NCI-H1694 treated with DMSO at 0.1 percent for 48 hours (cell line): ENCODE data around the gene THADA.

Source experiments
- DNase-seq: peaks from one replicate; lab custom pipeline; 2025; lab: John Stamatoyannopoulos, UW

Gene THADA

GRCh38 chr2:43355399-43355798 lies 240.4 kb downstream of the THADA start:
- no peak for DNase-seq

DNA sequence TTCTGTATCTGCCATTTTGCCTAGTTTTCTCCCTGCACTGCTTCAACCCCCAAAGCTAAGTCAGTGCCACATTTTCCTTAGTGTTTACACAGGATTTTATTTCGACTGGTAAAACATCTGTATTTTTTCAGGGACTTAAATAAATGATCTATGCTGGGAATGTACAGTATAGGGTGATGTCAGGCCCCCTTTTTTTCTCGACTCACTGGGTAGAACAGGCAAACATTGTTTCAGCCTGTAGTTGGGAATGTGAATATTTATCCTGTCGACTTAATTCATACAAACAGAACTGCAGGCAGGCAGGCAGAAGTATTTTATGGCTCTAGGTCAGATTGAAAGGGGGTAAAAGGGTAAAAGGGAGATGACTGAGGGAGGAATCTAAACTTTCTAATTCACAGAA lies 245.9 kb downstream of the THADA start:
- no peak for DNase-seq

DNA sequence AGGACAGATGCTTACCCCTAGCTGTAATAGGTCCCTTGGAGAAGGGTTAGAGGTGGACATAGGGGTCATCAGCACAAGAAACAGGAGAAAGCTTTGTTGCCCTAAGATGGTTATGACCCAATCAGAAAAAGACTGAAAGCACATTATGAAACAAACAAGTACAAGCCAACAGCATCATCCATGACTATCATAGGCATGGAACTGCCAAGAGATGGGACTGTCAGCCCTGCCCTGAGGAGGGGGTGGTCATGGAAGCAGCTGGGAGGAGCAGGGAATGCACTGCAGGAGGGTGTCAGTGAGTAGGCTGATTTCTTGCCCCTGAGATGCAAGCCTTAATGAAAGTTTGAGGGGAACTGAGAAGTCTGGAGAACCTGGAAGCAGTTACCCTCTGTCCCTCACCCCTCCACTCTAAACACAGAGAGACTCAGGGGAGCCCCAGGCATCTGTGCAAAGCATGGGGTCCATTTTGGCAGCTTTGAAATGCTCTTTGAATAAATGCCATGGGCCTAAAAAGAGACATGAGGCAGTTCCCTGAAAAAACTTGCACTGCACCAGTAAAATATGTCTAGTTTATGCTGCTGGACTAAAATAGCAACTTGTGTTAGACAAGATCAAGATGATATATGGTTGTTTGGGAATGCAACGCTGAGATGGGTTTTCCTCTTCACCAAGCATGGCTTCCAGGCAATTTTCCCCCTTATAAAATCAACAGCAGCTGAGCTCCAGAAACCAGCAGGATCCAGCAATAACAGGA lies 246.8 kb downstream of the THADA start:
- peak; percentile 30 for DNase-seq

DNA sequence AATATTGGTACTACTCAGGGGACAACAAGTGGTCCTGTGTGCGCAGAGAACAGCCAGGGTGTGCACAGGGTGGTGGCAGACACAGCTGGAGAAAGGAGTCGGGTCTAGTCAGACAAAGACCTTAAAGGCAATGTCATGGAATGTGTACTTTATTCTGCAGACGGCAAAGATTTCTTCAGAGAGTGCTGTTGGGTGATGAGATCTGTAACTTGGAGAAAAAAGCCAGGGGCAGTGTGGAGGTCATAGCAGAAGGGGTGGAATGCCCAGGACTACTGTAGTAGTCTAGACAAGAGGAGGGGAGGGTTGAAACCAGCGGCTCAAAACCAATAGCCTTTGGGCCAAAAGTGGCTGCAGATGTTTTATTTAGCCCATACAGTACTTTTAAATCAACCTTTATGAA lies 248.1 kb downstream of the THADA start:
- DNase-seq: no peak

GRCh38 chr2:43346602-43347567 lies 249.0 kb downstream of the THADA start:
- DNase-seq: no peak

DNA sequence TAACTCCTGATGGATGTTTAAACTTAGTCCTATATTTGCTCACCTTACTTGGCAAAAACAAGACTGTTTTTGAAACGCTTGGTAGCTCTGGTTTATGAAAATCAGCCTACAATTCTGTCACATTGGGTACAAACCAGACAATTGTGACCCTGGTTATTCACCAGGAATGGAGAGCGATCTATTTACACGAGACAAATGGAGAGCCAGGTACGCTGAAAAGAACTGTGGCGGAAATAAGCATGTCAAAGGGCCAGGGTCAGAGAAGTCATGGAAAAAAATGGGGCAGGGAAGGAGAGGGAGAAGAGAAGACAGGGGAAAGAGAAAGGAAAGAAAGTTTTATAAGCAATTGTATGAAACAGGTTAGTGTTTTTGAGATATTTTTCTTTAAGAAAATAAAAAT lies 250.0 kb downstream of the THADA start:
- no peak for DNase-seq

DNA sequence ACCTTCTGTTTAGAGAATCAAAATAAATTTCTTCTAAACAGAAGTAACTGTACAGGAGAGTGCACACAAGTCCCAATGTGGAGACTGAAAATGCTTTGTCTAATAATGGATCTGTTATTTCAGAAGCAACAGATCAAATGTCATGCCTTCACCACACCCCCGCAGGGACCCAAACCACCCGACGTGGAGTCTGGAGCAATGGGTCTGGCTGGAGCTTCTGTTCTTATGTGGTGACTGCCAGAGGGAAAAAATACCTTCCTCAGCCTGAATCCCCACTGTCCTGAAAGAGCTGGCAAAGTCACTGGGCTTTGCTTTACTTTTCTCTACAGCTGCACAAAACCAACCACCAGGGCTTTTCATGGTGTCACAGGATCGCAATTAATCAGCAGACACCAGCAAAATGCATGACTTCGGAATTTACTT lies 250.4 kb downstream of the THADA start:
- no peak for DNase-seq

- DNase-seq: no peak
These were observed 250.9 kb downstream of the THADA start for GRCh38 chr2:43344868-43345373.

- no peak for DNase-seq
These were observed 252.1 kb downstream of the THADA start for GRCh38 chr2:43343573-43344304.

DNA sequence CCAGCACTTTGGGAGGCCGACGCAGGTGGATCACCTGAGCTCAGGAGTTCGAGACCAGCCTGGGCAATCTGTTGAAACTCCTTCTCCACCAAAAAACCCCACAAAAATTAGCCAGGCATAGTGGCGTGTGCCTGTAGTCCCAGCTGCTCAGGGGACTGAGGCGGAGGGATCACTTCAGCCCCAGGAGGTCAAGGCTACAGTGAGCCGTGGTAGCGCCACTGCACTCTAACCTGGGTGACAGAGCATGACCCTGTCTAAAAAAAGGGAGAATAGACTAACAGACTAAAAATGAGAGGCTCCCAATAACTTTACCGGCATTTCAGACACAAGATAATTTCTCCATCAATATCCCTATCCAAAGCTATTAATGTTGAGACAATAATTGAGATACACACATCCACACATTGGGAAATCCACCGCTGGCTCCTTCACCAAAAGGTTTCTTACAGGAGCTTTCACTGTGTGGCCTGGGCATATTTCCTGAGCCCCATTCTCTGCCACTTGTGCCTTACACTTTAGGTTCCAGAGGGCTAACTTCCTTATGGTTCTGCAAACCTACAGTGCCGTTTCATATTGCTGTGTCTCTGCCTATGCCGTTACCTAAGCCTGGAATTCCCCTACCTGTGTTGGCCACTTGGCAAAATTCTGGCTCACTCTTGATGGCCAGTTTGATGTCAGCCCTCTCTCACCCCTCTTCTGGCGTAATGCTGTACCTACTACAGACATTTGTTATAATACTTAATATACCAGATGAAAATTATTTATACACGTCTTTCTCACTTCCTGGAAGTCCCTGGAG lies 253.7 kb downstream of the THADA start:
- DNase-seq: no peak

GRCh38 chr2:43340945-43341356 lies 254.9 kb downstream of the THADA start:
- no peak for DNase-seq

DNA sequence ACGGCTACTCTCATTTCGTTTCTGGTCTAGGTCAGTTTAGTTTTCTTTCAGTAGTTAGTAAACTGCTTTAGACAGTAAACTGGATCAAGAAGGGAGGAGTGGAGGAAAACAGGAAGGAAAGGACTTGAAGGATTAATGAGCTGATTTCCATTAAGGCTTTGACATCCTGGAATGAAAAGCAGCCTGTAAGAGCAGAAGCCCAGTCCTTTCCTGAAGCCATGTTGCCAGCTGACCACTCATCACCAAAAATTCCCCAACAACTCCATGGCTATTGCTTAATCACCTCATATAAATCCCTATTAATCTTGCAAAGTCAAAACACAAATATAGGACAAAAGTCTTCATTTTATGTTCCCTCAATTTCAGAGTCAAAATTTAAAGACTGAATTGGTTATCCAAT lies 255.8 kb downstream of the THADA start:
- DNase-seq: no peak

- no peak for DNase-seq
These were observed 262.1 kb downstream of the THADA start for GRCh38 chr2:43333656-43334144.

GRCh38 chr2:43333101-43333655 lies 262.7 kb downstream of the THADA start:
- no peak for DNase-seq

- no peak for DNase-seq
These were observed 263.2 kb downstream of the THADA start for GRCh38 chr2:43332653-43333052.

- no peak for DNase-seq
These were observed 264.4 kb downstream of the THADA start for GRCh38 chr2:43331422-43331821.

GRCh38 chr2:43329637-43330036 lies 266.2 kb downstream of the THADA start:
- no peak for DNase-seq

DNA sequence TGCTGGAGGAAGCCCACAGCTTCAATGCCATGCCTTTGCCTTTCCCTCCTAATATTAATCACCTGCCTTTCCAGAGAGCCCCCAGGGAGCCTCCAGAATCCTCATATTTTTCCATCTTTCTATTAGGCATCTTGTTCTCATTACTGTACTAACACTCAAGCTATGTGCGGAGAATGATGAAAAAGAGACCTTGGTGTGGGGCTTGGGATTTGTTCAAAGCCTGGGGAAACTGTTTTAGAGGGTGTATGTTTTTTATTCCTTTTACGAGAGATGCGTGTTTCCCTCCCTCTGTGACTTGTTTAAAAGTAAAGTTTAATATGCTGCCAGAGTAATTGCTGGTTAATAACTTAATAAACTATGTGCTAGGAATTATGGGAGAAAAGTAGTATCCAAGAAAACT lies 267.0 kb downstream of the THADA start:
- no peak for DNase-seq

DNA sequence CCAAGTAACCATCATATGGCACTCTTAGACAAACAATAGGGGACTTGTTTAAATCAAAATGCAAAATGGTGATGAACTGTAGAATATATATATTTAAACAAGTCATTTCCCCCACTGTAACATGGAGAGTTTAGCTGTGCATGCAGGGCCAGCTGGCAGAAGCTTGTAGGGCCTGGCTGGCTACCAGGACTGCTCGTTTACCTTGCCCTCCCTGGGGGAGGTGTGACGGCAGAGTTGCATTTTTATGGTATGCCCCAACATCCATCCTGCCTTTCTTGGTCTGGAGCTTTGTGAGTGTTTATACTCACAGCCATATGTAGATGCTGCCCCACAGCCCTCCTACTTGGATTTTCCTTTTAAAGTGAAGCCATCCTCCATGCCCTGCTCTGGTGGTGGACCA lies 267.7 kb downstream of the THADA start:
- DNase-seq: peak; percentile 85

GRCh38 chr2:43327119-43327518 lies 268.7 kb downstream of the THADA start:
- no peak for DNase-seq
